Measurements from ENCODE around the gene BCAS1.
"Not testable (repeated sequence)": the region's sequence is repeated elsewhere in the genome, so short reads cannot be mapped to it uniquely, and the experiment has no call there.

Gene BCAS1

DNA sequence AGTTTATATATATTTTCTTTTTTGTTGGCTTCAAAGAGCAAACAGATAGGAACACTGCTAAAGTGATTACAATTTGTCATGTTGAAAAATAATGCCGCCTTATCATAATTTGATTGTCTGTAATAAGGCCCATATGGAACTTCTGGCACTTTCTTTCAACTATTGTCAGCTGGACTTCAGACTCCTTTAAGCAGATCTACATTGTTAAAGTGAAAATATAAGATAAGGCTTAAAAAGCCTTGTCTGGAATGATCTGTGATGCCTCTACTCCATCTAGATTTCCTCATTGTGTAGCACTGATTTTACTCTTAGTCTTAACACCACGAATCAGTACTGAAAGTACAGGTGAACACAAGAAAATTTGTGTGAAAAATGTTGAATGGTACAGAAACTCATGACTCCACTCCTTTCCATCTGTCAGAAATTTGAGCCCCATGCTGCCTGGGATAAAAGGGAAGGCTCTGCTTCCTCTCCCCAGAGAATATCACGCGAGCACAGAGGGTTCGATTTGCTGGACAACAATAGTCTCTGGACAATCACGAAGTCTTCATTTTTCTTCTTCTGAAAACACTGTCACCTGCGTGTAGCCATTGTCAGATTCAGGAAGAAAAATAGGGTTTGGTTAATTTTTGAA lies 56.0 kb downstream of the BCAS1 start:
- no peak for DNase-seq

DNA sequence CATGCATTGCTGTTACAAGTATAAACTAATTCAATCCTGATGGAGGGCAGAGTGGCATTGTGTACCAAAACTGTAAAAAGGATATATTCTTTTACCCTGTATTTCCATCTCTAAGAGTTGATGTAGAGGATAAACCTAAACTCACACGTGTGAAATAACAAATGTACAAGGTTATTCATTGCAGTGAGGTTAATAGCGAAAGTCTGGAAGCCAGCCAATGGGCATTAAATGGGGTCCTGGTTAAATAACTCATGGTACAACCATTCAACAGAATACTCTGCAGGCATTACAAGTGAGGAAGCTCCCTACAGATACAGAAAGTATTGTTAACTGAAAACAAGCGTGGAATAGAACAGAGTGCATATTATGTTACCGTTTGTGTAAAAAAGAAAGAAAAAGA lies 56.9 kb downstream of the BCAS1 start:
- DNase-seq: no peak

DNA sequence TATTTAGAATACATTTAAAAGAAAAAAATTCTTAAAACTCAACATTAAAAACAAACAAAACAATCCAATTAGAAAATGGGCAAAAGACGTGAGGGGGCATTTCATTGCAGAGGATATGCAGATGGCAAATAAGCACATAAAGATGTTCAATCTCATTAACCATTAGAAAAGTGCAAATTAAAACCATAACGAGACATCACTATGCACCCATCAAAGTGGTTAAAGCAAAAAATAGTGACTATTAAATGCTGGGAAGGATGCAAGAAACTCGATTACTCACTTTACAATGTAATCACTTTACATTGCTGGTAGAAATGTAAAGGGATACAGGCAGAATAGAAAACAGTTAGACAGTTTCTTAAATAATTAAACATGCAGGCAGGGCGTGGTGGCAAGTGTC lies 59.0 kb downstream of the BCAS1 start:
- no peak for DNase-seq

DNA sequence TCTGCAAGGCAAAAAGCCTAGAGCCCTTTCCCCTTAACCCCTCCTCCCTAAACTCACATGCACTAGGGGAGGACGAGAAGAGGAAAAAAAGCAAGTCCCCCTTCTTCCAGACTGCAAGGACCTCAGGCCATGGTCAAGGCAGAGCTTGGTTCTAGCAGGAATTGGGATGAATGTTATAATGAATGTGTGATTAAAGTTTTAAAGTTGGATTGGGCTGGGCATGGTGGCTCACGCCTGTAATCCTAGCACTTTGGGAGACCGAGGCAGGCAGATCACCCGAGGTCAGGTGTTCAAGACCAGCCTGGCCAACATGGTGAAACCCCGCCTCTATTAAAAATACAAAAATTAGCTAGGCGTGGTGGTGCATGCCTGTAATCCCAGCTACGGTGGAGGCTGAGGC lies 64.2 kb downstream of the BCAS1 start:
- DNase-seq: not testable (repeated sequence)

DNA sequence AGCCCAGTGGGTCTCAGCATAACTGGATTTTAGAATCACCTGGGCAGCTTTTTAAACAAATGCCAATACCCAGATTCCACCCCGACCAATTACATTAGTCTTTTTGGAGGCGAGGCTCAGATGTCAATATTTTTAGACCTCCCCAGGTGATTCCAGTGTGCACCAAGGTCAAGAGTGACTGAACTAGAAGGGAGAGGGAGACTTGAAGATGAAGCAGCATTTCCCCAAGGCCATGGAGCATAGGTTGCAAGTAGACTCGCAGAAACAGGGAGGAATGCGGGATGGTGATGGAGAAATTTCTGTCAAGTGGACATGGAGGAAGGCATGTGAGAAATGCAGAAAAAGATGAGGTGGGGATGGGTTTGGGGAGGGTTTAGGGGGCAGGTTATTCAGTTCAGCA lies 64.9 kb downstream of the BCAS1 start:
- DNase-seq: no peak

DNA sequence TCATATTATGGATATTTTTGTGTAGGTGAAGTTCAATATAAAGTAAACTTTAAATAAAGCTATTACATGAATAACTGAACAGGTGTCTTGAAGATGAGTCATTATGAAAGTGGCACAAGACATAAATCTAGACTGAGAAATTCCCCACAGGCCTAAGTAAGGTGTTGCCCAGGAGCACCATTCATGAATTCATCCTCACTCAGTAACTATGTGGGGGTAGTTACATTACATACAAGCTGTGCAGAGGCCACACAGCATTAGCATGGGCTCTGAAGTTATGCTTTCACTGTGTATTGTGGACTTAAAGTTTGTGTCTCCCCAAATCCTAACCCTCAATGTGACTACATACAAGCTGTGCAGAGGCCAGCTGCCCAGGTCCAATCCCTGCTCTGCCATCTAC lies 65.9 kb downstream of the BCAS1 start:
- no peak for DNase-seq

DNA sequence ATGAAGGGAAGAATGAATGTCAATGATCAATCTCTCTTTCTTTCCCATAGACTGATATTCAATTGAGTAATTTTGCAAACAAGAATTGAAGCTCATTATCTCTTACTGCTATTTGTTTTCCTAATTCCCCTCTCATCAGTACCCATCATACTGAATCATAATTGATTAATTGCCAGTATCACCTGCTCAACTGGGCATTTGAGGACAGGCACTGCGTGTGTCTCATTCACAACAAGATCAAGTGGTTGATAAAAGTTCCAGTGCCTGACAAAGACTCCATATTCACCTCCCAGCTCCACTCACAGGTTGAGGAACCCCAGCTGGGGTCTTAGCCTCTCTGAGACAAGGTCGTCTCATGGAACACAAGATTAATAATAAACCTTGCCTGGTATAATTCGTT lies 67.7 kb downstream of the BCAS1 start:
- DNase-seq: no peak

DNA sequence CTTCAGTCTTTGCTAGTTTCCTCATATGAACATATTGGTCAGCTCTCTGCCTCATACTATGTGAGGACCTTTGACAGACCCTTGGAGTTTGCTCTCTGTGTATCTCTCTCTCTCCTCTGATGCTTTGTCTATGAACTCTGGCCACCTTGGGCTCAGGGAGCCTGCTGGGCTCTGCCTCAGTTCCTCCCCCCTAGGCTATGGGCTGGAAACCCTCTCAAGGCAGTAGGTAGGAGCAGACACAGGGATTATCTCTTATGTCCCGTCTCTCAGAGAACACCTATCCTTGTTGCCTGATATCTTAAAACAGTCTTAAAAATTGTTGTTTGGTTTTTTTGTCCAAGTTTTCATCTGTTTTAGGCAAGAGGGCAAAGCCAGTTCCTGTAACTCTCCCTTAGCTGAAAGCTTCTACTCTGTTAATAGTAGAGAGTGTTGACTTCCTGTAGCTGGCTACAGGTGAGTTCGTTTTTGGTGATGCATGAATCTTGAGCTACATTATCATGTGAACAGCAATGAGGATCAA lies 68.3 kb downstream of the BCAS1 start:
- no peak for DNase-seq

DNA sequence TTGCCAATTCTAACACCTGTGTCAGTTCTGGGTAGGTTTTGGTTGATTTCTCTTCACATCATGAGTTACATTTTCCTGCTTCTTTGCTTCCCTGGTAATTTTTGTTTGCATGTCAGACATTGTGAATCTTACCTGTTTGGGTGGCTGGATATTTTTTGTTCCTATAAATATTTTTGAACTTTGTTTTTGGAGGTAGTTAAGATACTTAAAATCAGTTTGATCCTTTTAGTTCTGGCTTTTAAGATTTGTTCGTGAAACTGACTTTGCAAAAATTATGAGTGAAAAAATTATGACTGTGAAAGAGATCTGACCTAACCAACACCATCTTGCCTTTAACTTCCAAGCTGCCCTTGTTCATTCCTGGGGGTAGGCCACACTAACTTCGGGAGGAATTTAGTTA lies 69.5 kb downstream of the BCAS1 start:
- no peak for DNase-seq

DNA sequence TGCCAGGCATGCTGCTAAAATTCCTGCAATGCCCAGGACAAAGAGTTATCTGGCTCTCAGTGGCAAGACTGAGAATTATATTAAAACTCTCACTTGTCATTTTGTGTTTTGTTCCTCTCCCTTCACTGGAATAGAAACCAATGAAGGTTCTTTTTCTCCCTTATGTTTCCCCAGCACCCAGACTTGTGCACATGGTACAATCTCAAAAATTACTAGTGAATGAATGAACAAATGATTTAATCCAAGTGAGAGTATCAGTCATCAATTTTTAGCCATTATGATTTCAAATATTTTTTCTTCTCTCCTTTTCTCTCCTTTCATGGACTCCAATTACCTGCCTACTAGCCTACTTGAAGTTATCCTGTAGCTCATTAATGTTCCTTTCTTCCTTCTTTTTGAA lies 70.1 kb downstream of the BCAS1 start:
- DNase-seq: no peak

DNA sequence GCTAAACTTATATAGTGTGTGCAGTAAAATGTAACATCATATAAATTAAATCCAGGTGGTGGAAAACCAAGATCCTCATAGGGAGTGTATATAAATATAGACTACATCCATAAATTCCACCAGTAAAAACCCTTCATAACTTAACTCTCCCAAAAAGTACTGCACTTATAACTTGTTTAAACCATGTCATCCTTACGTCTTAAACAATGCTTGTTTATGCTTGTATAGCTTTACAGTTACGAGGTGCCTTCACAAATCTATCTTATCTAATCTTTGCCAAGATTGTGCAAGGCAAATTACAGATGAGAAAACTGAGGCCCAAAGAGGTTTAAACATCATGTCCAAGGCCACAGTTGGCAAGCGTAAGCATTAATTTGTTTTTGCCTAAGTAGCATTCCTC lies 71.3 kb downstream of the BCAS1 start:
- no peak for DNase-seq

DNA sequence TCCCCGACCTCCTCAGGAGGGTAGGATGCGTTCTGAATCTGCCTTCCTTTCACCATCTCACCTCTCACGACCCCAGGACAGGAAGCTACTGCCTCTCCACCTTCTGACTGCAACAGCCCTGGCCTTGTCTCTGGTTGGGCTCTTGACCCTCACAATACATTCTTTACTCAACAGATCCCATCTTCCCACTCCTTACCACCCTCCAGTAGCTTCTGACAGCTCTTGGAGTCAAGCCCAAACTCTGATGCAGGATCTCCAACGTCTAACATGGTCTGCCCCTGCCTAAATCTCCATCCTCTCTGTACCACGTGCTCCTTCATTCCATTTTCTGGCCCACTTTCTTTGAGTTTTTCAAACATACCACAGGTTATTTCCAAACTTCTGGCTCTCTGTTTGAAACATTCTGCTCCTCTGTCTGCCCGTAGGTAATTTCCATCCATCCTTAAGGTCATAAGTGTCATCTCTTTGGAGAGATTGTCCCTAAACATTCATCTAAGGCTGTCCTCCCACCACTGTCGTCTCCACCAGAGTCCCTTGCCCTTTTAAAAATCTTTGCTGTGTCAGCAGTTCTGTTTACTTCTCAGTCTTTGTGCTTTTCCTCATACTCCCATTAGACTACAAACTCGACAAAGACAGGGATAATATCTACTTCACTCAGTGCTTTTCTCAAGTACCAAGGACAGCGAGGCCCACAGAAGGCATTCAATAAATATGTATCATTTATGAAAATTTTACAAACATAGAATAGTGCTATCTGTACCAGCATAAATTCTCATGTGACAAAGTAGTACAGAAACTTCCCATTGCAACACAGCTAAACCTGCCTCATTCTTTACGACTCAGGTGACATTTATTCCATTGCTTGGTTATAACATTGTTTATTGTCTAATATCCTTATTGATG lies 73.6 kb downstream of the BCAS1 start:
- DNase-seq: no peak

DNA sequence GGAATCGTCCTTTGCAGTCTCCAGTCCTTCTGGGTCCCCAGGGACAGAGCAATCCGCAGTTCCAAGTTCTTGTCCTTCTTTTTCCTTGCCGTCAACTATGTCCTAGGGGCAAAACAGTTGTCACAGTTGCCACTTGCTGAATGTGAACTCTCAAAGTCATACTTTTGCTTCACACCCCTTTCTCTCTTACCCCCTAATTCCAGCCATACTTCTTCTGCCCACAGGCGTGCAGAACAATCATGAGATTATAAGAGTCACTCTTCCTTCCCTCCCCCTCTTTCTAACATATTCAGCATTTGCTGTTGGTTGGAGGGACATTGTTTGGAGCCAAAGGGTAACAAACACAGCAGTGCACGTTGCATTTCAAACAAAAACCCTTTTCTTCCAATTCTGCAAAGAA lies 74.4 kb downstream of the BCAS1 start:
- no peak for DNase-seq

DNA sequence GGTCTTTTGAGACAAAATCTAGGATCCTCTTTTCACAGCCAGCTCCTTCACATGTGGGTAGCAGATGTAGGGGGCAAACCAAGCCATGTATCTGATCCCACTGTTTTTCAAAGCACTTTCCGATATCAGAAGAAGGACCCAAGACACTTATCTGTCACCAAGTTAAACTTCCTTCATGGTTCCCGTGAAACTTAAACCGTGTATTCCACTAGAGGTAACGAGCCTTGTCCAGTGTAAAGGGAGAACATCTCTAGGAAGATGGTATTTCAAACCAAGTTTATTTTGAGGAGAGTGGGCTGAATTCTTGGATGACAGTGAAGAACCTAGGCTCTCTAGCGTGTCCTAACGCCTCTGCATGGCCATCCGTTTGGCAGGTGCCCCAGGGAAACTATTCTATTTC lies 76.3 kb downstream of the BCAS1 start:
- DNase-seq: no peak

DNA sequence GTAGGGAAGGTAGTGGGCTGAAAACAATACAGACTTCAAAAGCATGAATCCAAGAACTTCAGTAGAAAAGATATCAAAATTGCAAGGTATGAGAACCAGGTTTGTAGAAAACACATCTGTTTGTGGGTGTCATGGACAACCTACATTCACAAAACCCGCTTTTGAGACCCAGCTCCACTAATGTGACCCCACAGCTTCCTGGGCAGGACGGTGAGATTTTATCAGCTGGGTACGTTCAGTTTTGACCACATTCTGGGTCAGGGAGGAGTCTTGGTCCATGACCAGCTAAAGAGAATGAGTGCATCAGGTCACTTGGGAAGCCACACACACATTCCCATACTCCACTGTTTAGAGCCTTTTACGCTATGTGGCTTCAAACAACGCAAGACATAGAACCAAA lies 77.1 kb downstream of the BCAS1 start:
- no peak for DNase-seq

DNA sequence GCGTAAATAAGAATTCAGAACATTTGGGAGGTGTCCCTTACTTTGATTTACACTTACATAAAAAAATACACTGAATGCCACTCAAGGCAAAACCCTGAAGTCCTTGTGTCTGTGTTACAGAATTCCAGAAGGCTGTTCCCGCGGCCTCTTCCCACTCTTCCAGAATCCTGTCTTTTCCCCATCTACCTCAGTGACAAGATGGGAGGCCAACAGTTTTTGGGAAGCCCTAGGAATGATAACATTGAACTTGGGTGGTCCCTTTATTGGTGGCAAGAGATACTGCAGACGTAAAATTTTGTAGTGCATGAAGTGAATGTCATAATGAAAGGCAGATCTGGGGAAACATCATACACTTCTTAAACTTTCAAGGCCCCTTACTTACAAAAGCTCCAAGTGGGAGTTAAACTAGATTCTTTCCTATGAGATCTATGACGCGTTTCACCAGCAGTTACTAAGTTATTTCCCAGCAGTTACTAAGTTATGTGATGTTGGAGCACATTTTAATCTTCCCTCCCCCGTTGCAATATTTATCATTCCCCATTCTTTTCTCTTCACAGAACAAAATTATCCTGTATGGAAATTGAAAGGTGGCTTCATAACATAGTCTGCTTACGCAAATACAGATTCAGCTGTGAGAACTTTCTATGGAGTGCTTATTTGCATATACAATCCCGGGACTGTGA lies 79.5 kb downstream of the BCAS1 start:
- no peak for DNase-seq

DNA sequence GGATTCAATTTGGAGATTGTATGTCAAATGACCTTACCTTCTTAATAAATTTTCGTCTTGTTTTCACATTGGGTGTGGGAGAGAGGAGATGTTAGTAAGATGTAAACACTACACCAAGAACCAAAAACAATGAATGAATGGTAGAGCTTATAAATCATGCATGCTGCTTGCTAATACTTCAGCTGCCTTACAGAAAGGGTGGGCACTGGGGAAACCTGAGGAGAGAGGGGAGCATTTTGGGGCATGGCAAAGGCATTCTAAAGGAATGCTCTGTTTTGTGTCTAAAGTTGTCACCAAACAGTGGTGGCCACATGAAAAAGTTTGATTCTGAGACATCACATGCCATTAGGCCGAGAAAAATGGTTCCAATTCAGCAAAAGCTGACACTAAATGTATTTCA lies 80.4 kb downstream of the BCAS1 start:
- DNase-seq: no peak

DNA sequence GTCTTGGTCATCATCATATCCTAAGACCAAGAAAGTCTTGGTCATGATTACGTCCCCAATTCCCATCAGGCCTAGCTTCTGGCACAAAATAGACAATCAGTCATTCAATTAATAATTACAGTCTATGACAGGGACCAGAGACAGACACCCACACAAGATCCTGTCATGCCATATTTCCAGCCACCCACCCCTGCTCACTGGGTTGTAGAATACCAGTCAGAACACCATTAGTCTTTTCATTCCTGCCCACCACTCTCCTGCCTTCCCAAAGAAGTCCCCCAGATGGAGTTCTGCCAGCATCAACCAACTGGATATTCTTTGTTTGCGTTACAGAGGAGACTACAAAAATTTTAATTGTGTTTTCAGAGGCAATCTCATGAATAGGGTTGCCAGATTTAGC lies 81.0 kb downstream of the BCAS1 start:
- DNase-seq: no peak

DNA sequence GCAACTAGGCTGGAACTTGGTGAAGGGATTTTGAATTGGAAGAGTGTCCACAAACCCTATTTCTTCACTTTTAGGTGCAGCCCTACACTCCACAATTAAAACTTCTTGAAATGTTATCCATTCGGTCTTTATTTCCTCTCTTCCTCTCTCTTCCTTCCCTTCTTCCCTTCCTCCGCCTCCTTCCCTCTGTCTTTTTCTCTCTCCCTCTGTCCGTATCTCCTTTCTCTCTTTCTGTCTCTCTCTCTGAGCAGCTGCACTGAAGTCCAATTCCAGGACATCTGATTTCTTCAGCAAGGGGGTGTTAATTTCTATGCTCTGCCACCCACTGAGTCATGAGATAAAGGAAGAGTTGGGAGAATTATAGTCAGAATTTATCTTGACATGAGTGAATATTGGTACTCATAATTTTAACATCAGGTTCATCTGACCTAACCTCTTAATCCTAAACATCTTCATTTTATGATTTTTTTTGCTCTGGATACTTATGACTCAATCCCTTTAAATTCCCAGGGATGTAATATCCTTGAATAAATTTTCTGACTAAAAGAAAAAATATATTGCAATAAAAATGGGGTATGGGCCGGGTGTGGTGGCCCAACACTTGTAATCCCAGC lies 84.2 kb downstream of the BCAS1 start:
- DNase-seq: no peak

DNA sequence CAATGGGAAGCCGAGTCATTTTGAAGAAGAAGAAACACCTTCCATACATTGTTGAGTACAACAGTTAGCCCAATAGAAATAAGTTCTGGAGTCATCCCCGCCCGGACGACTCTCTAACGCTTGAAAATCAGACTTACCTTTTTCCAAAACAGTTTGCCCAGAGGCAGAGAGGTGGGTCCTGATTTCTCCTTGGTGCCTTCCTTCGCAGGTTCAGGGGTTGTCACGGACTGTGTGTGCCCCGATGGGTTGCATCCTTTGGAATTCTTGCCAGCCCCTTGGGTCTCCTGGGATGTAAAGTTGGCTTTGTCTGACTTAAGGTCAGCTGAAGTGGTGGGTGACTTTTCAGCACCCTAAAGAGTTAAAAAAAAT lies 85.3 kb downstream of the BCAS1 start:
- no peak for DNase-seq

DNA sequence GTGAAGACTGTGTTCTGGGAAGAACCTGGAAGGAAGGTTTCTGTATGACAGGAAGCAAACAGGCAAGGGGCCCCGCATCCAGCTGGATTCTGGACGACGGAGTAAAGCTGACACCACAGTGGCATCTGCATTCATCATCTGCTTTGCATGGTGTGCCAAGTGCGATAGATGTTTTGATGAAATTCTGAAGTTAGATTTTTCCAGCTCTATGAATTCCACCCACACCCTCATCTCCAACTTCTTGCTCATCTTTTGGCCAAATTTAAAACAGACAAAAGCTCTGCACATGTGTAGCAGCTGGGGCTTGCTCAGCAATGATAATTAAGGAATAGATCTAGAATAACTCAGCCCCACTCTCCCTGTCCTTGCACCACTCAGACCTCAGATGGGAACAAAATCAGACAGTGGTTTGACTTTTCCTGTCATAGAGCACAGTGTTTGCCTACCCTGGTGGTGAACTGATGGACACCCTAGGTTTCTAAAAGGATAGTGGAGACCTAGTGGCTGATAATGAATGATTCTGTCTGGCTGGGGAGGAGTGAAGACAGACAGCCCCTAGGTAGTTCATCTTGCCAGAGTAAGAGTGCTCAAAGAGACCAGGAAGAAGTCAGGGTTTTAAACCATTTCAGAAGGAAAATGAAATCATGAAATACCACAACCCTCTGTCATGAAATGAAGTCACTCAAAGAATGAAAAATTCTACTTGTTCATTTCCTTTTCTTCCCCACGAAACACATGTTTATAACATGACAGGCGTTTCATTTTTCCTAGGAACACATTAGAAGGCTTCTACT lies 85.8 kb downstream of the BCAS1 start:
- no peak for DNase-seq

DNA sequence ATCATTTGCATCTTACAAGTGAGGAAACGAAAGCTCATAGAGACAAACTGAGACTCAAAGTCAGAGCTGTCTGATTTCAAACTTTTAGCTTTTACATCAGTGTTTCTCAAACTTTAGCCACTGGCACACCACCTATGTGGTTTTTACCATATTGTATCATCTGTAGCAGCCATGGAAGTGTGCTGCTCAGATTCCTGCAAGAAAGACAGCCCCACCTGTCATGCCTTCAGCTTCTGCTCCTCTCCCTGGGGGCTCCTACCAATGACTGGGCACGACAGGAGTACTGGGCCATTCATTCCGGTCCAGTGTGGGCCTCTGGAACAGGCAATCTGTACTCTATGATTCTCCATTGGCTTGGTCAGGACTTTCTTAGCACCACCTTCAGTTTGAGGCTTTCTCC lies 87.0 kb downstream of the BCAS1 start:
- DNase-seq: no peak

DNA sequence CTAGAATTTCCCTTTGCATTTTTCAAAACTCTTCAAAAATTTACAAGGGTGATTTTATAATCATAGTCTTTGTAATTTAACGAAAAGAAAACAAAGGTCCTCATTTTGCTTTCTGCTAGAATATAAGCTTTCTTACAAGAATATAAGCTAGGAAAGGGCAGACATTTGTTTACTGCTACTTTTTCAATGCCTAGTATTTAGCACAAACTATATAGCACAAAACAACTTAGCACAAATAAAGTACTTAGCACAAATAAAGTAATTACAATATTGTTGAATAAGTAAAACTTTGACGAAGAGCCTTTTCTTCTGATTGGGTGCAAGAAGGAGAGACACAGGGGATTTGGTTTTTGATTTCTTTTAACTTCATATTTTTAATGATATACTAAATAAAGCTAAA lies 87.8 kb downstream of the BCAS1 start:
- no peak for DNase-seq
